DND-41 (cell line): ENCODE results near the gene CCDC157.

Experiments
- CTCF ChIP-seq: IDR thresholded peaks from 2 replicates; pipeline ENCODE4 v1.5.1; 2012; ENCODE audit warnings: borderline replicate concordance, low read length, moderate library complexity, mild to moderate bottlenecking; ENCODE audit not compliant: poor library complexity, severe bottlenecking; ENCODE audit errors: extremely low read depth
- EZH2 ChIP-seq: IDR thresholded peaks from 3 replicates; pipeline ENCODE4 v1.6.1; 2012; ENCODE audit warnings: borderline replicate concordance, low read depth, mild to moderate bottlenecking, moderate library complexity, low read length, inconsistent platforms; ENCODE audit not compliant: severe bottlenecking

DNA sequence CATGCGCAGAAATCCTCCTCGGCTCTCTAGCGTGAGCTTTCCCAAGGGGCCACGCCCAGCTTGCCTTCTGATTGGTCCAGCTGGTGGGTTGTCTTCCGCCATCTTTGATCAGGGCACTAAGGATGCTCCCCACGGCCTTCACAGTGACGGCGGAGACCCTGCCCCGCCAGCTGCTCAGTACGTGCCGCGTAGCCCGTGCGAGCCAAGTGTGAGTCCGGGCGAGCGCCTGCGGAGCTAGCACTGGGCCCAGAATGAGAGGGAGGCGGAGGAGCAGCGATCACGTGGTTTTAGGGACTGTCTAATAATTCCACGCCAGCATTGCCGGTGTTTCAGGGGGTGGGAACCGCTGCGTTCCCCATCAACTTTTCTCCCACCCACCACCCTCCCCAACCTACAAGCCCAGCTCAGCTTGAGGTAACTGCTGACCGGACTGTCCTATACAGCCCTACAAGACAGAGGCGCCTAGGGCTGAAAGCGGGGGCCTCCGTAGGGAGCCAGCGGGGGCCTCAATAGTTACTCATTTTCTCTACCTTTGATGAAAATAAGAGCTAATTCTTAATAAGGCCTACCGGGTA is 67.2 kb downstream of the CCDC157 start:
- TF ChIP-seq CTCF: no peak
- TF ChIP-seq EZH2: no peak
